Prostate gland (tissue), 2 donors: ENCODE data around the gene MAP3K19. TPM values are rescaled to one million over a fixed set of nuclear protein-coding genes. Genes with fewer than 3 reads are reported as not detected.

Source experiments
- DNase-seq: peaks from one replicate; pipeline ENCODE4 v3.0.0-alpha.2; 2019; ENCODE audit warnings: low spot score
- H3K27ac ChIP-seq, 2 donors: fragments of 200-600 bp; sonication (generic); 2 replicates each; pipeline ENCODE4 v1.5.1; 2017 to 2019
- H3K27me3 ChIP-seq: fragments of 200-600 bp; sonication (generic); replicated peaks from 2 replicates; pipeline ENCODE4 v1.5.1; 2019; ENCODE audit not compliant: insufficient read depth
- H3K36me3 ChIP-seq, 2 donors: fragments of 200-600 bp; sonication (generic); 1 replicate in 1 of 2; 2 replicates in 1 of 2; pipeline versions ENCODE4 v1.5.1 to v1.8.1; 2017 to 2019
- H3K4me1 ChIP-seq: fragments of 200-600 bp; sonication (generic); replicated peaks from 2 replicates; pipeline ENCODE4 v1.5.1; 2019
- H3K4me3 ChIP-seq, 2 donors: fragments of 200-600 bp; sonication (generic); 2 replicates each; pipeline ENCODE4 v1.5.1; 2017 to 2019
- H3K9me3 ChIP-seq: fragments of 200-600 bp; sonication (generic); 2 replicates; pipeline ENCODE4 v1.5.1; 2017
- POLR2A ChIP-seq: fragments of 450-650 bp; IDR thresholded peaks from one replicate; pipeline ENCODE4 v1.6.1; 2016; ENCODE audit warnings: antibody characterized with exemption, mild to moderate bottlenecking
- POLR2AphosphoS5 ChIP-seq: sonication (generic); formaldehyde crosslinking; IDR thresholded peaks from one replicate; pipeline ENCODE4 v1.6.1; 2017; ENCODE audit warnings: antibody characterized with exemption
- WGBS: methylation state at CpG from one replicate; pipeline ENCODE4 v1.1.5; 2018; 5-methylcytosine and 5-hydroxymethylcytosine counted together
- intact Hi-C: fragments of 100-400 bp; cut with DNase I; formaldehyde crosslinking; loops from one replicate; pipeline ENCODE4 v1.14.2; 2022
- total RNA-seq, 2 donors: library from RNA; depleted of rRNA; stranded (reverse); fragments of >200 nt; gene quantifications; one replicate each; pipeline ENCODE4 v1.1.0, GENCODE V29; 2016
- TF ChIP-seq, protein P1 (sequence below), 4 experiments: fragments of 200-600 bp in 2 of 4; fragments of 450-650 bp in 2 of 4; sonication (generic) in 2 of 4; IDR thresholded peaks; 1 replicate in 3 of 4; 2 replicates in 1 of 4; pipeline ENCODE4 v1.5.1; 2016 to 2019; ENCODE audit warnings: antibody characterized with exemption in 4 of 4, mild to moderate bottlenecking in 2 of 4, moderate library complexity in 2 of 4

Gene MAP3K19
- total RNA-seq, 2 donors from 2014 or later = 2.7 TPM; not detected in 1

GRCh38 chr2:135074216-135074615 is 27.0 kb upstream of the MAP3K19 start:
- Histone ChIP-seq H3K36me3 (no peaks in the 10 kb centered on the region), H3K9me3 (no peaks in the 10 kb centered on the region), H3K4me3 (no peak overlapping the region), H3K27ac (peak overlapping the region; percentile 15 to 46), H3K27me3 (no peaks in the 10 kb centered on the region), H3K4me1 (no peaks in the 10 kb centered on the region)
- DNase-seq = peak; percentile 48
- 65% methylated on average over 3 of the region's 3 CpGs for WGBS
- intact Hi-C loops = no loop called here
- peak; percentile 54 for TF ChIP-seq POLR2AphosphoS5
- no peak for TF ChIP-seq POLR2A
- TF ChIP-seq, protein P1, sequence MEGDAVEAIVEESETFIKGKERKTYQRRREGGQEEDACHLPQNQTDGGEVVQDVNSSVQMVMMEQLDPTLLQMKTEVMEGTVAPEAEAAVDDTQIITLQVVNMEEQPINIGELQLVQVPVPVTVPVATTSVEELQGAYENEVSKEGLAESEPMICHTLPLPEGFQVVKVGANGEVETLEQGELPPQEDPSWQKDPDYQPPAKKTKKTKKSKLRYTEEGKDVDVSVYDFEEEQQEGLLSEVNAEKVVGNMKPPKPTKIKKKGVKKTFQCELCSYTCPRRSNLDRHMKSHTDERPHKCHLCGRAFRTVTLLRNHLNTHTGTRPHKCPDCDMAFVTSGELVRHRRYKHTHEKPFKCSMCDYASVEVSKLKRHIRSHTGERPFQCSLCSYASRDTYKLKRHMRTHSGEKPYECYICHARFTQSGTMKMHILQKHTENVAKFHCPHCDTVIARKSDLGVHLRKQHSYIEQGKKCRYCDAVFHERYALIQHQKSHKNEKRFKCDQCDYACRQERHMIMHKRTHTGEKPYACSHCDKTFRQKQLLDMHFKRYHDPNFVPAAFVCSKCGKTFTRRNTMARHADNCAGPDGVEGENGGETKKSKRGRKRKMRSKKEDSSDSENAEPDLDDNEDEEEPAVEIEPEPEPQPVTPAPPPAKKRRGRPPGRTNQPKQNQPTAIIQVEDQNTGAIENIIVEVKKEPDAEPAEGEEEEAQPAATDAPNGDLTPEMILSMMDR (IDR thresholded peaks at IDR 0.05) = no peak

DNA sequence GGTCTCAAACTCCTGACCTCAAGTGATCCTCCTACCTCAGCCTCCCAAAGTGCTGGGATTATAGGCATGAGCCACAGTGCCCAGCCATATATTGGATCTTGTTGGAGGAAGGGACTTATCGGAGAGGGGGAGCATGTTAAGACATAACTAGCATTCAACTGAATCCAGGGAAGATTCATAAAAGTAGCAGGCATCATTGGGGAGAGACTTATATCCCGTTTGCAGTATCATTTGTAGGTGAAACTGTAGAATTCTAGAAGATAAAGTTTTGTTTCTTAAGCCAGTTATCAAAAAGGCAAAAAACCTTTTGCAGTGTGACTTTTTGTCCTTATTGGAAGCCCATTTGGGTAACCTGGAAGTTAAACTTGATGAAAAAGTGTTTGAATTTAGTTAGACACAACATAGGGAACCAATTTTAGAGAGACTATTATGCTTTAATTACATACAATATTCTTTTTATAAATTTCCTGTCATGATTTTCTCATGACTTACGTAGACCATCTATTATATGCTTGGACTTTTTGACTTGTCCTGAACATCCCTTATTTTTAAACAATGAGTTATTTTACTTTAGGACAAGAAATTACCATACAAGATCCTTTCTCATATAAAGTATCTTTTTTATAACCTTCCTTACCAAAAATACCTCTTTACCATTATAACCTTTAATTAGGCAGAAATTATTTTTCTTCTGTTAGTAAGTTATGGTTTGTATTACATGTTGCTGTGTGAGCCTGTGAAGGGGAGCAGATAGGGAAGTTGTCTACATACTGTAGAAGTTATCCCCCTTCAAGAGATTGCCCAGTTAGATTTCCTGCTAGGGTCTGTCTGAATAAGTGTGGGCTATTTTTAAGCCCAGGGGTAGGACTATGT is 25.1 kb upstream of the MAP3K19 start:
- TF ChIP-seq POLR2A = no peak
- TF ChIP-seq, protein P1 (IDR thresholded peaks at IDR 0.05) = no peak
- no peak for TF ChIP-seq POLR2AphosphoS5
- no peaks in the 10 kb centered on the region for H3K27me3 ChIP-seq
- H3K4me3 ChIP-seq = no peak overlapping the region
- no peak for DNase-seq
- no peaks in the 10 kb centered on the region for H3K9me3 ChIP-seq
- no peaks in the 10 kb centered on the region for H3K4me1 ChIP-seq
- no peaks in the 10 kb centered on the region for H3K36me3 ChIP-seq
- intact Hi-C loops = no loop called here
- WGBS = 95% methylated on average over 3 of the region's 3 CpGs
- no peak overlapping the region for H3K27ac ChIP-seq

- Histone ChIP-seq H3K4me1 (no peaks in the 10 kb centered on the region), H3K27ac (no peak overlapping the region), H3K4me3 (no peak overlapping the region), H3K36me3 (no peaks in the 10 kb centered on the region), H3K9me3 (no peaks in the 10 kb centered on the region), H3K27me3 (no peaks in the 10 kb centered on the region)
- TF ChIP-seq, protein P1 (IDR thresholded peaks at IDR 0.05) = no peak
- no peak for TF ChIP-seq POLR2AphosphoS5
- no peak for TF ChIP-seq POLR2A
- no peak for DNase-seq
- intact Hi-C loops = no loop called here
- 72% methylated on average over 1 of the region's 1 CpG for WGBS
Observed at GRCh38 chr2:135066710-135067109, 19.5 kb upstream of the MAP3K19 start.

- no peaks in the 10 kb centered on the region for H3K36me3 ChIP-seq
- H3K9me3 ChIP-seq = no peaks in the 10 kb centered on the region
- no peak overlapping the region for H3K27ac ChIP-seq
- no peaks in the 10 kb centered on the region for H3K27me3 ChIP-seq
- DNase-seq = no peak
- intact Hi-C loops = no loop called here
- TF ChIP-seq POLR2A (no peak), POLR2AphosphoS5 (no peak)
- TF ChIP-seq, protein P1 (IDR thresholded peaks at IDR 0.05) = no peak
- H3K4me3 ChIP-seq = no peak overlapping the region
- no peaks in the 10 kb centered on the region for H3K4me1 ChIP-seq
- WGBS = 96% methylated on average over 2 of the region's 2 CpGs
Observed at GRCh38 chr2:135064149-135064548, 16.9 kb upstream of the MAP3K19 start.

DNA sequence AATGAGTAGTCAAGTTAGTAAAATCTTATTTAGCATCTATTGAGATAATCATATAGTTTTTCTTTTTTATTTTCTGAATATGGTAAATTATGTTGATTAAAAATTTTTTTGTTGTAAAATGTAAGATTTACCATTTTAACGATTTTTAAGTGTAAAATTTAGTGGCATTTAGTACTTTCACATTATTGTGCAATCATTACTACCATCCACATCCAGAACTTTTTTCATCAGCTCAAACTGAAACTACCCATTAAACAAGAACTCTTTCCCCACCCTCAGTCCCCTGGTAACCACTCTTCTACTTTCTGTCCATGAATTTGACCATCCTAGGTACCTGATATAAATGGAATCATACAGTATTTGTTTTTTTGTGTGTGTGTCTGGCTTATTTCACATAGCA is 16.0 kb upstream of the MAP3K19 start:
- H3K9me3 ChIP-seq = no peaks in the 10 kb centered on the region
- DNase-seq = no peak
- H3K27me3 ChIP-seq = no peaks in the 10 kb centered on the region
- no peak overlapping the region for H3K4me3 ChIP-seq
- TF ChIP-seq POLR2A (no peak), POLR2AphosphoS5 (no peak)
- TF ChIP-seq, protein P1 (IDR thresholded peaks at IDR 0.05) = no peak
- intact Hi-C loops = no loop called here
- no peaks in the 10 kb centered on the region for H3K36me3 ChIP-seq
- H3K27ac ChIP-seq = no peak overlapping the region
- 95% methylated on average over 1 of the region's 1 CpG for WGBS
- no peaks in the 10 kb centered on the region for H3K4me1 ChIP-seq
